DOHH2 (cell line): ENCODE data around the gene TMEM212.

Source experiments
- CTCF ChIP-seq: fragments of 200-600 bp; sonication (generic); IDR thresholded peaks from one replicate; pipeline ENCODE4 v1.5.1; 2014; ENCODE audit warnings: antibody characterized with exemption, mild to moderate bottlenecking, low read depth, low read length; ENCODE audit not compliant: poor library complexity, severe bottlenecking
- EZH2phosphoT487 ChIP-seq: fragments of 200-600 bp; sonication (generic); IDR thresholded peaks from 2 replicates; pipeline ENCODE4 v1.6.1; 2017; ENCODE audit warnings: borderline replicate concordance, mild to moderate bottlenecking, antibody characterized with exemption, low read length, moderate library complexity, mixed read lengths

- TF ChIP-seq CTCF (no peak), EZH2phosphoT487 (no peak)
Observed at GRCh38 chr3:171824824-171825221, 18.3 kb upstream of the TMEM212 start.
